Stimulated activated CD8-positive, alpha-beta memory T cell treated with anti-CD3 and anti-CD28 coated beads, Interleukin-2, amount 100 ng/mL, for 1 hour (primary cell): ENCODE data around the gene ELAVL1.
"Not testable (repeated sequence)": the region's sequence is repeated elsewhere in the genome, so short reads cannot be mapped to it uniquely, and the experiment has no call there.

Source experiments
- DNase-seq, 2 donors: peaks; one replicate each; pipeline ENCODE4 v3.0.0-alpha.2; 2020; ENCODE audit warnings: low read depth in 2 of 2

ELAVL1 gene

GRCh38 chr19:7941895-7942596 lies 63.4 kb downstream of the ELAVL1 start:
- no peak for DNase-seq

- DNase-seq = no peak
These were observed 64.6 kb downstream of the ELAVL1 start for GRCh38 chr19:7940841-7941240.

GRCh38 chr19:7934766-7935165 lies 70.7 kb downstream of the ELAVL1 start:
- no peak for DNase-seq

GRCh38 chr19:7933828-7934725 lies 71.4 kb downstream of the ELAVL1 start:
- no peak for DNase-seq

GRCh38 chr19:7933411-7933810 lies 72.0 kb downstream of the ELAVL1 start:
- DNase-seq = no peak

- no peak for DNase-seq
These were observed 72.5 kb downstream of the ELAVL1 start for GRCh38 chr19:7932930-7933300.

- DNase-seq = no peak
These were observed 73.0 kb downstream of the ELAVL1 start for GRCh38 chr19:7932276-7932929.

- DNase-seq = no peak
These were observed 74.0 kb downstream of the ELAVL1 start for GRCh38 chr19:7931221-7932061.

- no peak for DNase-seq
These were observed 74.7 kb downstream of the ELAVL1 start for GRCh38 chr19:7930765-7931164.

- DNase-seq = not testable (repeated sequence)
These were observed 75.4 kb downstream of the ELAVL1 start for GRCh38 chr19:7930030-7930429.

- peak; percentile 45 to 50 for DNase-seq
These were observed 76.4 kb downstream of the ELAVL1 start for GRCh38 chr19:7928741-7929701.

GRCh38 chr19:7928334-7928706 lies 77.1 kb downstream of the ELAVL1 start:
- no peak for DNase-seq

- DNase-seq = no peak
These were observed 77.7 kb downstream of the ELAVL1 start for GRCh38 chr19:7927605-7928333.

- no peak for DNase-seq
These were observed 78.5 kb downstream of the ELAVL1 start for GRCh38 chr19:7926727-7927604.

GRCh38 chr19:7926021-7926726 lies 79.3 kb downstream of the ELAVL1 start, which contains the start of gene CTXN1:
TSS of gene CTXN1 (minus strand) at chr19:7926135. CDS start at chr19:7925538, 597 bp downstream.
- DNase-seq = peak; percentile 61 to 69

- DNase-seq = peak; percentile 56 to 64
These were observed 80.1 kb downstream of the ELAVL1 start for GRCh38 chr19:7925171-7925851.

- DNase-seq = no peak
These were observed 80.7 kb downstream of the ELAVL1 start for GRCh38 chr19:7924651-7925170.
